GM20431 (cell line): ENCODE data around the gene SLC35G3.

Experiments used
- in situ Hi-C: fragments of 300-500 bp; cut with MseI, MboI; formaldehyde crosslinking; loops from one replicate; pipeline ENCODE4 v1.15.0; 2020; ENCODE audit warnings: low sequenced_read_pairs; ENCODE audit not compliant: unreplicated experiment

Gene SLC35G3

GRCh38 chr17:35169835-35170363, 24.3 kb downstream of the SLC35G3 start:
- in situ Hi-C loops: loop anchor here (25.0 kb wide), 2 partner anchors 367 to 567 kb away; partner anchors contain the start of genes RASL10B and SLFN12L

GRCh38 chr17:35167666-35168065, 26.5 kb downstream of the SLC35G3 start:
- in situ Hi-C loops: loop anchor here (25.0 kb wide), 2 partner anchors 370 to 570 kb away; partner anchors contain the start of genes RASL10B and SLFN12L

- in situ Hi-C loops: loop anchor here (25.0 kb wide), 2 partner anchors 370 to 570 kb away; partner anchors contain the start of genes RASL10B and SLFN12L
Observed at GRCh38 chr17:35167046-35167445, 27.1 kb downstream of the SLC35G3 start.

GRCh38 chr17:35166526-35166925, 27.7 kb downstream of the SLC35G3 start:
- in situ Hi-C loops: loop anchor here (25.0 kb wide), 2 partner anchors 371 to 571 kb away; partner anchors contain the start of genes RASL10B and SLFN12L

GRCh38 chr17:35164716-35165115, 29.5 kb downstream of the SLC35G3 start:
- in situ Hi-C loops: loop anchor here (25.0 kb wide), 2 partner anchors 373 to 573 kb away; partner anchors contain the start of genes RASL10B and SLFN12L

- in situ Hi-C loops: loop anchor here (25.0 kb wide), 2 partner anchors 373 to 573 kb away; partner anchors contain the start of genes RASL10B and SLFN12L
Observed at GRCh38 chr17:35163886-35164285, 30.3 kb downstream of the SLC35G3 start.

GRCh38 chr17:35162755-35163154, 31.4 kb downstream of the SLC35G3 start:
- in situ Hi-C loops: loop anchor here (25.0 kb wide), 2 partner anchors 375 to 575 kb away; partner anchors contain the start of genes RASL10B and SLFN12L

- in situ Hi-C loops: loop anchor here (25.0 kb wide), 2 partner anchors 376 to 576 kb away; partner anchors contain the start of genes RASL10B and SLFN12L
Observed at GRCh38 chr17:35161281-35161761, 32.9 kb downstream of the SLC35G3 start.

GRCh38 chr17:35160354-35161201, 33.6 kb downstream of the SLC35G3 start:
- in situ Hi-C loops: loop anchor here (25.0 kb wide), 2 partner anchors 377 to 577 kb away; partner anchors contain the start of genes RASL10B and SLFN12L

- in situ Hi-C loops: loop anchor here (25.0 kb wide), 2 partner anchors 377 to 577 kb away; partner anchors contain the start of genes RASL10B and SLFN12L
Observed at GRCh38 chr17:35159940-35160339, 34.3 kb downstream of the SLC35G3 start.

- in situ Hi-C loops: loop anchor here (25.0 kb wide), 2 partner anchors 382 to 582 kb away; partner anchors contain the start of genes RASL10B and SLFN12L
Observed at GRCh38 chr17:35155246-35155645, 38.9 kb downstream of the SLC35G3 start.

- in situ Hi-C loops: loop anchor here (25.0 kb wide), 2 partner anchors 383 to 583 kb away; partner anchors contain the start of genes RASL10B and SLFN12L
Observed at GRCh38 chr17:35154196-35155165, 39.7 kb downstream of the SLC35G3 start.

- in situ Hi-C loops: loop anchor here (25.0 kb wide), 2 partner anchors 385 to 585 kb away; partner anchors contain the start of genes RASL10B and SLFN12L
Observed at GRCh38 chr17:35152421-35153140, 41.6 kb downstream of the SLC35G3 start.

GRCh38 chr17:35151080-35151479, 43.1 kb downstream of the SLC35G3 start:
- in situ Hi-C loops: loop anchor here (25.0 kb wide), 2 partner anchors 386 to 586 kb away; partner anchors contain the start of genes RASL10B and SLFN12L

GRCh38 chr17:35149941-35150340, 44.3 kb downstream of the SLC35G3 start:
- in situ Hi-C loops: loop anchor here (25.0 kb wide), 3 partner anchors 387 to 738 kb away; partner anchors contain the start of genes RASL10B and SLFN12L

GRCh38 chr17:35148144-35148543, 46.0 kb downstream of the SLC35G3 start:
- in situ Hi-C loops: loop anchor here (25.0 kb wide), 1 partner anchor 736 kb away; no protein-coding TSS in a partner anchor

- in situ Hi-C loops: loop anchor here (25.0 kb wide), 1 partner anchor 735 kb away; no protein-coding TSS in a partner anchor
Observed at GRCh38 chr17:35147375-35147905, 46.8 kb downstream of the SLC35G3 start, which contains the start of gene UNC45B. UNC45B (plus strand) TSS chr17:35147817; CDS start chr17:35148264, 447 bp downstream.
